ENCODE results near the gene RPL39L.

GRCh38 chr3:187112934-187113793 is 26.1 kb downstream of the RPL39L start:
- TF ChIP-seq CTCF (IDR thresholded peaks at IDR 0.05; ENCODE audit: low read depth, low read length) (peak; percentile 77), EZH2phosphoT487 (IDR thresholded peaks at IDR 0.05; ENCODE audit: low read depth) (no peak)

Data from OCI-LY3 (cell line).